ENCODE data around the gene BEST3. TPM values are rescaled to one million over a fixed set of nuclear protein-coding genes. Genes with fewer than 3 reads are reported as not detected.
"Not testable (repeated sequence)": the region's sequence is repeated elsewhere in the genome, so short reads cannot be mapped to it uniquely, and the experiment has no call there.

BEST3 gene
- polyA plus RNA-seq, 1 experiment: 0.14 TPM

GRCh38 chr12:69666798-69667197 lies 32.3 kb downstream of the BEST3 start:
- TF ChIP-seq, protein P1, sequence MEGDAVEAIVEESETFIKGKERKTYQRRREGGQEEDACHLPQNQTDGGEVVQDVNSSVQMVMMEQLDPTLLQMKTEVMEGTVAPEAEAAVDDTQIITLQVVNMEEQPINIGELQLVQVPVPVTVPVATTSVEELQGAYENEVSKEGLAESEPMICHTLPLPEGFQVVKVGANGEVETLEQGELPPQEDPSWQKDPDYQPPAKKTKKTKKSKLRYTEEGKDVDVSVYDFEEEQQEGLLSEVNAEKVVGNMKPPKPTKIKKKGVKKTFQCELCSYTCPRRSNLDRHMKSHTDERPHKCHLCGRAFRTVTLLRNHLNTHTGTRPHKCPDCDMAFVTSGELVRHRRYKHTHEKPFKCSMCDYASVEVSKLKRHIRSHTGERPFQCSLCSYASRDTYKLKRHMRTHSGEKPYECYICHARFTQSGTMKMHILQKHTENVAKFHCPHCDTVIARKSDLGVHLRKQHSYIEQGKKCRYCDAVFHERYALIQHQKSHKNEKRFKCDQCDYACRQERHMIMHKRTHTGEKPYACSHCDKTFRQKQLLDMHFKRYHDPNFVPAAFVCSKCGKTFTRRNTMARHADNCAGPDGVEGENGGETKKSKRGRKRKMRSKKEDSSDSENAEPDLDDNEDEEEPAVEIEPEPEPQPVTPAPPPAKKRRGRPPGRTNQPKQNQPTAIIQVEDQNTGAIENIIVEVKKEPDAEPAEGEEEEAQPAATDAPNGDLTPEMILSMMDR (IDR thresholded peaks at IDR 0.05; ENCODE audit: low read depth, low read length): no peak
- ChIA-PET POLR2A (no interaction called here), CTCF (interaction anchor here (0.7 to 1.3 kb wide), 2 partner anchors 19 to 27 kb away, joined by 3 read pairs; no protein-coding TSS in a partner anchor)
- Histone ChIP-seq H3K27me3 (ENCODE audit: control insufficient read depth, insufficient read depth, low read length) (no peaks in the 10 kb centered on the region), H3K27ac (ENCODE audit: low read depth, low read length) (no peak overlapping the region), H3K9me3 (ENCODE audit: control insufficient read depth, insufficient read depth, low read length) (no peaks in the 10 kb centered on the region), H3K4me3 (ENCODE audit: low read depth, low read length) (no peak overlapping the region)
- no peak for DNase-seq (ENCODE audit: low read depth, low spot score)

DNA sequence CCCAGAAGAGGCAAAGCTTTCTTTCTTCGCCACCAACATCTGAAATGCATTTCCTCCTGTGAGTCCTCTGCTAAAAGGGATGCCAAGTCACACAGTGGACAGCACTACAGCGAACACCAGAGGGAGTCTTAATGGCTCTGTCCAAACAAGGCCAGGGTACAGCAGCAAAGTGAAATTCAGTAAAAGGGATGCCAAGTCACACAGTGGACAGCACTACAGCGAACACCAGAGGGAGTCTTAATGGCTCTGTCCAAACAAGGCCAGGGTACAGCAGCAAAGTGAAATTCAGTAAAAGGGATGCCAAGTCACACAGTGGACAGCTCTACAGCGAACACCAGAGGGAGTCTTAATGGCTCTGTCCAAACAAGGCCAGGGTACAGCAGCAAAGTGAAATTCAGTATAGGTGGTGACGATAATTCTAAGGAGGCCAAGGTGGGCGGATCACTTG lies 34.1 kb downstream of the BEST3 start:
- DNase-seq (ENCODE audit: low read depth, low spot score); H3K27me3 ChIP-seq (ENCODE audit: control insufficient read depth, insufficient read depth, low read length); H3K9me3 ChIP-seq (ENCODE audit: control insufficient read depth, insufficient read depth, low read length); POLR2A ChIA-PET; H3K27ac ChIP-seq (ENCODE audit: low read depth, low read length); H3K4me3 ChIP-seq (ENCODE audit: low read depth, low read length): not testable (repeated sequence)
- TF ChIP-seq, protein P1 (IDR thresholded peaks at IDR 0.05; ENCODE audit: low read depth, low read length): peak; percentile 37; the same call in 1 of the 2 replicates
- CTCF ChIA-PET: interaction anchor here (1.3 to 3.7 kb wide), 3 partner anchors 10 to 25 kb away, joined by 3 to 17 read pairs (median 4); no protein-coding TSS in a partner anchor

GRCh38 chr12:69663726-69664125 lies 35.4 kb downstream of the BEST3 start:
- ChIA-PET POLR2A (no interaction called here), CTCF (interaction anchor here (0.6 to 3.7 kb wide), 6 partner anchors 11 to 1067 kb away, joined by 3 to 17 read pairs (median 4); no protein-coding TSS in a partner anchor)
- no peak overlapping the region for H3K4me3 ChIP-seq (ENCODE audit: low read depth, low read length)
- no peaks in the 10 kb centered on the region for H3K27me3 ChIP-seq (ENCODE audit: control insufficient read depth, insufficient read depth, low read length)
- DNase-seq (ENCODE audit: low read depth, low spot score): no peak
- H3K9me3 ChIP-seq (ENCODE audit: control insufficient read depth, insufficient read depth, low read length): no peaks in the 10 kb centered on the region
- TF ChIP-seq, protein P1 (IDR thresholded peaks at IDR 0.05; ENCODE audit: low read depth, low read length): no peak
- H3K27ac ChIP-seq (ENCODE audit: low read depth, low read length): no peak overlapping the region

DNA sequence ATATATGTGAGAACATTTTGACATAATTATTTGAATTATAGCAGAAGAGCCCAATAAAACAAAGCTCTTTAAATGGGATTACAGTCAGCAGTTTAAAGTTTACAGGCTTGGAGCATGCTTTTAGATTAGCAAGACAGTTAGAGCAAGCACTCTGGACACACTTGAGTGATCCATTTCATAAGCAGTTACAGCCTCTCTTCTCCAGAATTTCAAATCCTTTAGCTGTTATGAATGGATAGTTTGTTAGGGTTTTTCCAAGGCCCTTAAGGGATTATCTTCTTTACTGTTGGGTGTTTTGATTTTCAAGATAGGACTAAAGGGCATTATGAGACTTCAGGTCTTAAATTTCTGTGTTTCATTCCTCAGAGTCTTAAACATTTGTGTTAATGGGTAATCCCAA lies 36.3 kb downstream of the BEST3 start:
- TF ChIP-seq, protein P1 (IDR thresholded peaks at IDR 0.05; ENCODE audit: low read depth, low read length): no peak
- ChIA-PET CTCF (interaction anchor here (0.6 to 3.7 kb wide), 4 partner anchors 8 to 305 kb away, joined by 3 to 17 read pairs (median 4); no protein-coding TSS in a partner anchor), POLR2A (no interaction called here)
- H3K27ac ChIP-seq (ENCODE audit: low read depth, low read length): no peak overlapping the region
- no peaks in the 10 kb centered on the region for H3K27me3 ChIP-seq (ENCODE audit: control insufficient read depth, insufficient read depth, low read length)
- DNase-seq (ENCODE audit: low read depth, low spot score): no peak
- no peak overlapping the region for H3K4me3 ChIP-seq (ENCODE audit: low read depth, low read length)
- H3K9me3 ChIP-seq (ENCODE audit: control insufficient read depth, insufficient read depth, low read length): no peaks in the 10 kb centered on the region

- no peaks in the 10 kb centered on the region for H3K9me3 ChIP-seq (ENCODE audit: control insufficient read depth, insufficient read depth, low read length)
- TF ChIP-seq, protein P1 (IDR thresholded peaks at IDR 0.05; ENCODE audit: low read depth, low read length): no peak
- H3K27ac ChIP-seq (ENCODE audit: low read depth, low read length): no peak overlapping the region
- POLR2A ChIA-PET: no interaction called here
- DNase-seq (ENCODE audit: low read depth, low spot score): no peak
- H3K4me3 ChIP-seq (ENCODE audit: low read depth, low read length): no peak overlapping the region
- H3K27me3 ChIP-seq (ENCODE audit: control insufficient read depth, insufficient read depth, low read length): no peaks in the 10 kb centered on the region
- CTCF ChIA-PET: interaction anchor here (0.6 kb wide), 2 partner anchors 21 to 304 kb away, joined by 3 to 5 read pairs; no protein-coding TSS in a partner anchor
Measured at GRCh38 chr12:69661386-69661785, 37.7 kb downstream of the BEST3 start.

All from AG04450 (cell line).